Ishikawa (cell line): ENCODE data around the gene CD180.

Experiments used
- CEBPB ChIP-seq: IDR thresholded peaks from 2 replicates; pipeline ENCODE4 v1.6.1; 2012
- CREB1 ChIP-seq: IDR thresholded peaks from 2 replicates; pipeline ENCODE4 v1.6.1; 2012; ENCODE audit warnings: low read depth
- EGR1 ChIP-seq: IDR thresholded peaks from 2 replicates; pipeline ENCODE4 v1.6.1; 2012
- EP300 ChIP-seq: IDR thresholded peaks from 2 replicates; pipeline ENCODE4 v1.6.1; 2012; ENCODE audit warnings: borderline replicate concordance
- FOXM1 ChIP-seq: IDR thresholded peaks from 2 replicates; pipeline ENCODE4 v1.6.1; 2012; ENCODE audit warnings: low read depth, borderline replicate concordance
- MAX ChIP-seq: IDR thresholded peaks from 2 replicates; pipeline ENCODE4 v1.6.1; 2012
- NFIC ChIP-seq: IDR thresholded peaks from 2 replicates; pipeline ENCODE4 v1.6.1; 2012
- RAD21 ChIP-seq: IDR thresholded peaks from 2 replicates; pipeline ENCODE4 v1.6.1; 2012; ENCODE audit warnings: low read depth
- REST ChIP-seq: IDR thresholded peaks from 2 replicates; pipeline ENCODE4 v1.6.1; 2012; ENCODE audit warnings: low read depth, mild to moderate bottlenecking
- TAF1 ChIP-seq: IDR thresholded peaks from 2 replicates; pipeline ENCODE4 v1.6.1; 2012; ENCODE audit warnings: low read depth, mild to moderate bottlenecking
- TCF12 ChIP-seq: IDR thresholded peaks from 2 replicates; pipeline ENCODE4 v1.6.1; 2012; ENCODE audit warnings: low read depth
- TEAD4 ChIP-seq: IDR thresholded peaks from 2 replicates; pipeline ENCODE4 v1.6.1; 2012
- USF1 ChIP-seq: IDR thresholded peaks from 2 replicates; pipeline ENCODE4 v1.6.1; 2012
- YY1 ChIP-seq: IDR thresholded peaks from 2 replicates; pipeline ENCODE4 v1.6.1; 2012; ENCODE audit warnings: low read depth
- ZBTB7A ChIP-seq: IDR thresholded peaks from 2 replicates; pipeline ENCODE4 v1.6.1; 2012; ENCODE audit warnings: low read depth

CD180 gene

GRCh38 chr5:67188274-67189078, 8.1 kb downstream of the CD180 start:
- no peak for TF ChIP-seq REST
- no peak for TF ChIP-seq MAX
- TF ChIP-seq RAD21 = no peak
- no peak for TF ChIP-seq TEAD4
- no peak for TF ChIP-seq EGR1
- no peak for TF ChIP-seq YY1
- no peak for TF ChIP-seq USF1
- TF ChIP-seq ZBTB7A = no peak
- TF ChIP-seq NFIC = no peak
- TF ChIP-seq CEBPB = no peak
- TF ChIP-seq CREB1 = no peak
- no peak for TF ChIP-seq EP300
- TF ChIP-seq TCF12 = no peak
- no peak for TF ChIP-seq TAF1
- no peak for TF ChIP-seq FOXM1

- TF ChIP-seq USF1 = no peak
- TF ChIP-seq REST = no peak
- no peak for TF ChIP-seq CREB1
- TF ChIP-seq RAD21 = no peak
- no peak for TF ChIP-seq EGR1
- no peak for TF ChIP-seq TCF12
- TF ChIP-seq NFIC = no peak
- no peak for TF ChIP-seq MAX
- no peak for TF ChIP-seq EP300
- TF ChIP-seq TEAD4 = no peak
- no peak for TF ChIP-seq ZBTB7A
- no peak for TF ChIP-seq TAF1
- no peak for TF ChIP-seq CEBPB
- TF ChIP-seq FOXM1 = no peak
- no peak for TF ChIP-seq YY1
Measured at GRCh38 chr5:67187006-67187715, 9.4 kb downstream of the CD180 start.

GRCh38 chr5:67183859-67184258, 12.7 kb downstream of the CD180 start:
- TF ChIP-seq TCF12 = no peak
- TF ChIP-seq EGR1 = no peak
- TF ChIP-seq NFIC = no peak
- no peak for TF ChIP-seq REST
- no peak for TF ChIP-seq YY1
- TF ChIP-seq CREB1 = no peak
- TF ChIP-seq CEBPB = no peak
- TF ChIP-seq MAX = no peak
- no peak for TF ChIP-seq TAF1
- no peak for TF ChIP-seq RAD21

GRCh38 chr5:67182301-67182790, 14.3 kb downstream of the CD180 start:
- TF ChIP-seq FOXM1 (no peak), TCF12 (no peak), NFIC (no peak), YY1 (no peak), EP300 (no peak), RAD21 (no peak), USF1 (no peak), TAF1 (no peak), CEBPB (no peak), CREB1 (no peak), EGR1 (no peak), MAX (no peak), ZBTB7A (no peak)
